OCI-LY3 (cell line): ENCODE measurements around the gene APBA3.

Experiments used
- H2AFZ ChIP-seq: fragments of 200-600, 300-600 bp; shearing (Covaris generic); 2 replicates; pipeline ENCODE4 v1.6.0; 2014; ENCODE audit warnings: antibody characterized with exemption, low read depth, low read length
- H3K27ac ChIP-seq: fragments of 200-600, 300-600 bp; sonication (generic); 2 replicates; pipeline ENCODE4 v1.5.1; 2014; ENCODE audit warnings: mild to moderate bottlenecking, low read length, moderate library complexity, mixed read lengths
- H3K27me3 ChIP-seq: fragments of 200-600, 300-600 bp; sonication (generic); 2 replicates; pipeline ENCODE4 v1.6.1; 2014; ENCODE audit warnings: low read depth, low read length, mixed read lengths
- H3K36me3 ChIP-seq: fragments of 200-600, 300-600 bp; sonication (generic); replicated peaks from 2 replicates; pipeline ENCODE3; 2014; ENCODE audit warnings: low read depth, low read length, mixed read lengths
- H3K4me1 ChIP-seq: fragments of 300-600, 200-600 bp; sonication (generic); 2 replicates; pipeline ENCODE4 v1.6.1; 2014; ENCODE audit warnings: low read length, mixed read lengths
- H3K4me2 ChIP-seq: fragments of 200-600, 300-600 bp; sonication (generic); 2 replicates; pipeline ENCODE4 v1.6.1; 2014; ENCODE audit warnings: low read length, mixed read lengths
- H3K4me3 ChIP-seq: fragments of 300-600, 200-600 bp; sonication (generic); 2 replicates; pipeline ENCODE4 v1.5.1; 2014; ENCODE audit warnings: antibody characterized with exemption, mild to moderate bottlenecking, low read length, moderate library complexity
- H3K79me2 ChIP-seq: fragments of 300-600, 200-600 bp; shearing (Covaris generic); 2 replicates; pipeline ENCODE4 v1.6.1; 2014; ENCODE audit warnings: mild to moderate bottlenecking, low read length, mixed read lengths
- H3K9ac ChIP-seq: fragments of 300-600, 200-600 bp; shearing (Covaris generic); 2 replicates; pipeline ENCODE4 v1.6.0; 2014; ENCODE audit warnings: mild to moderate bottlenecking, low read length, moderate library complexity
- H3K9me3 ChIP-seq: fragments of 200-600, 300-600 bp; shearing (Covaris generic); 2 replicates; pipeline ENCODE4 v1.6.1; 2014; ENCODE audit warnings: low read length, mixed read lengths; ENCODE audit not compliant: insufficient read depth
- H4K20me1 ChIP-seq: fragments of 200-600, 300-600 bp; sonication (generic); 2 replicates; pipeline ENCODE4 v1.6.1; 2016; ENCODE audit warnings: low read length, mixed read lengths; ENCODE audit not compliant: insufficient read depth
- CTCF ChIP-seq: fragments of 200-600, 300-600 bp; sonication (generic); IDR thresholded peaks from 2 replicates; pipeline ENCODE4 v1.5.1; 2014; ENCODE audit warnings: antibody characterized with exemption, low read length, low read depth
- EZH2phosphoT487 ChIP-seq: fragments of 200-600 bp; shearing (Covaris generic); IDR thresholded peaks from 2 replicates; pipeline ENCODE4 v1.6.1; 2018; ENCODE audit warnings: antibody characterized with exemption, mixed run types, low read depth

Gene APBA3

GRCh38 chr19:3722443-3723109 lies 38.9 kb downstream of the APBA3 start:
- Histone ChIP-seq H2AFZ (no peak overlapping the region), H3K79me2 (no peaks in the 10 kb centered on the region), H4K20me1 (no peaks in the 10 kb centered on the region), H3K27me3 (peaks cover 13% of the 10 kb centered on the region), H3K9me3 (no peaks in the 10 kb centered on the region), H3K27ac (no peak overlapping the region), H3K9ac (no peak overlapping the region), H3K36me3 (no peaks in the 10 kb centered on the region), H3K4me3 (no peak overlapping the region), H3K4me1 (no peaks in the 10 kb centered on the region), H3K4me2 (no peak overlapping the region)
- no peak for TF ChIP-seq CTCF
- TF ChIP-seq EZH2phosphoT487: no peak

GRCh38 chr19:3721887-3722442 lies 39.5 kb downstream of the APBA3 start:
- H3K36me3 ChIP-seq: no peaks in the 10 kb centered on the region
- H3K4me1 ChIP-seq: no peaks in the 10 kb centered on the region
- peak overlapping the region; percentile 23; the same call in 1 of the 2 replicates for H3K4me2 ChIP-seq
- H4K20me1 ChIP-seq: no peaks in the 10 kb centered on the region
- TF ChIP-seq CTCF (no peak), EZH2phosphoT487 (no peak)
- no peak overlapping the region for H2AFZ ChIP-seq
- H3K27ac ChIP-seq: no peak overlapping the region
- peaks cover 13% of the 10 kb centered on the region for H3K27me3 ChIP-seq
- no peaks in the 10 kb centered on the region for H3K79me2 ChIP-seq
- peak overlapping the region; percentile 14; the same call in 1 of the 2 replicates for H3K4me3 ChIP-seq
- H3K9me3 ChIP-seq: no peaks in the 10 kb centered on the region
- no peak overlapping the region for H3K9ac ChIP-seq

DNA sequence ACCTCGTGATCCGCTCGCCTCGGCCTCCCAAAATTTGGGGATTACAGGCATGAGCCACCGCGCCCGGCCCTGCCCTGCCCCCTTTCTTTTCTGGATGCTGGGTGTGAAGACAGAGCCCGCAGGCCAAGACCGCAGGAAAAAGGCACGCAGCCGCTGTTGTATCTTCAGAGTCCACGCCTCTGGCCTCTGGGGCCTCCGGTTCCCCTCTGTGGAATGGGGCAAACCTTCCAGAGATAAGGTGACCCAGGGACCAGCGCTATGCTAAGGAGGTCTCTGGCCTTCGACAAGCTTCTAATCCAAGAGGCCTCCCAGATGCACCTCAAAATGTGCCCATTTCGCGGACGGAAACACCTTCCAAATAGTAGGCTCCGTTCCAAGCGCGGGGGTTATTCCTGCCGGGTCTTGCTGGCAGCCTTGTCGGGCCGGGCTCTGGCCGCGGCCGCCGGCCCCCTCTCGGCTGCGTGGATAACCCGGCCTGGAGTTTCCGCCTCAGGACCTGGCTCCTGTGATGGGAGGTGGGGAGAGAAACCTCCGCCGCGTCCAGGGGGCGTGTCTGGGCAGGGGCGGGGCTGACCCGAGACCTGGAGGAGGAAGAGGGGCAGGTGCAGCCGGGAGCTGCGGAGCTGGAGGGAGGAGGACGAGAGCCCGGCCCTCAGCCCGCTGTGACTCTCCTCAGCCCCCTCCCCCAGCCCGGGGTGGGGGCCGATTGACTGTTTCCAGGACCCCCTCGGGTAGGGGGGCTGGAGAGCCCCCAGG lies 40.2 kb downstream of the APBA3 start:
- Histone ChIP-seq H3K4me3 (peak overlapping the region; percentile 14; the same call in 1 of the 2 replicates), H3K79me2 (no peaks in the 10 kb centered on the region), H3K9me3 (no peaks in the 10 kb centered on the region), H3K4me1 (no peaks in the 10 kb centered on the region), H3K9ac (no peak overlapping the region), H3K4me2 (peak overlapping the region; percentile 23; the same call in 1 of the 2 replicates), H3K27ac (no peak overlapping the region), H2AFZ (peak overlapping the region; percentile 67; the same call in 1 of the 2 replicates), H3K27me3 (peaks cover 13% of the 10 kb centered on the region), H3K36me3 (no peaks in the 10 kb centered on the region), H4K20me1 (no peaks in the 10 kb centered on the region)
- TF ChIP-seq CTCF (no peak), EZH2phosphoT487 (no peak)

DNA sequence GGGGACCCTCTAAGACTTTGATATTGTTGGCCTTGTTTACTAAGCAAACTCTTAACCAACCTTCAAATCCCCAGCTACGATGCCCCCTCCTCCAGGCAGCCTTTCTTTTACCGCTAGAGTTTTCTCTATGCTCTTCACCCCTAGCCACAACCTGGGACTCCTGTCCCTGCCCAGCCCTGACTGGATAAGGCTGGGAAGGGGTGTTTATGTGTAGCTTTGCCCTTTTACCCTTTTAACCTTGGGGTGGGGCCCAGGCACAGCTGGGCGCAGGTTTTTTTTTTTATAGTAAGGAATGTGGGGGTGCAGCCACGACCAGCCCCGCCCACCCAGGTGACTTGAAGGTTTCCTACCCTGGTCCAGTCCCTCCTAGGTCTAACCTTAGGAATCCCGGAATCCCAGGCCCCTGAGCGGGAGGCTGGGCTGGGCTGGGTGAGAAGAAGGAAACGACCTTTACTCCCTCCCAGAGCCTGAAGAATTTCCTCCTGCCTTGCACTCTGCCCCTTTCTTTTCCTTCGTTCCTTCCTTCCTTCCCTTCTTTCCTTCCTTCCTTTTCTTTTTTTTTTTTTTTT lies 41.1 kb downstream of the APBA3 start:
- no peaks in the 10 kb centered on the region for H3K9me3 ChIP-seq
- no peak overlapping the region for H3K27ac ChIP-seq
- no peak for TF ChIP-seq EZH2phosphoT487
- no peak overlapping the region for H2AFZ ChIP-seq
- no peak overlapping the region for H3K9ac ChIP-seq
- H4K20me1 ChIP-seq: no peaks in the 10 kb centered on the region
- no peaks in the 10 kb centered on the region for H3K36me3 ChIP-seq
- peaks cover 9% of the 10 kb centered on the region; the same call in 1 of the 2 replicates for H3K27me3 ChIP-seq
- no peaks in the 10 kb centered on the region for H3K4me1 ChIP-seq
- no peak overlapping the region for H3K4me2 ChIP-seq
- H3K4me3 ChIP-seq: no peak overlapping the region
- H3K79me2 ChIP-seq: no peaks in the 10 kb centered on the region
